Ovary (tissue), 3 donors: Measurements from ENCODE around the gene CHD1.

Experiments
- EP300 ChIP-seq: sonication (generic); formaldehyde crosslinking; IDR thresholded peaks from one replicate; pipeline ENCODE4 v1.6.1; 2017; ENCODE audit warnings: antibody characterized with exemption
- POLR2A ChIP-seq: fragments of 450-650 bp; IDR thresholded peaks from one replicate; pipeline ENCODE4 v1.6.1; 2017; ENCODE audit warnings: antibody characterized with exemption, mild to moderate bottlenecking, moderate library complexity
- TF ChIP-seq, protein P1 (sequence below), 3 donors: fragments of 450-650 bp in 2 of 3; fragments of 200-600 bp in 1 of 3; IDR thresholded peaks; one replicate each; pipeline versions ENCODE4 v1.5.1 to v1.8.0; 2016 to 2022; ENCODE audit warnings: antibody characterized with exemption in 3 of 3, mild to moderate bottlenecking in 1 of 3
- donor health status: DM: no; HTN: no; CAD: no.

DNA sequence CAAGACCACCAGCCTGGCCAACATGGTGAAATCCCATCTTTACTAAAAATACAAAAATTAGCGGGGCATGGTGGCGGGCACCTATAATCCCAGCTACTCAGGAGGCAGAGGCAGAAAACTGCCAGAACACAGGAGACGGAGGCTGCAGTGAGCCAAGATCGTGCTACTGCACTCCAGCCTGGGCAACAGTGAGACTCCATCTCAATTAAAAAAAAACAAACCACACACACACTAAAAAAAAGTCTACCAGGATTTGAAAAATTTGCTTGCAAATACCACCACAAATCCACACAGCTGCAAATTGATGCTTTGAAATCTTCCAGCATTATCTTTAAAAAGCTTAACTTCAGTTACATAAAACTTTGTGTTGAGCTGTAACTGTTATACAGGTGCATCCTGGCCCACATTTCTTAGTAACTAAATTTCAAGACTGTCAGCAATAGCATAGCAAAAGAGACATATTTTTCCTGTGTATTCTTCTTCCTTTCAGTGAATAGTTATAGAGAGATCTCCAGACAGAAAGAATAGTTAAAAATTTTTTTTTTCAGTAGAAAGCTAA, 6.8 kb downstream of the CHD1 start:
- TF ChIP-seq POLR2A (no peak), EP300 (no peak)
- TF ChIP-seq, protein P1, sequence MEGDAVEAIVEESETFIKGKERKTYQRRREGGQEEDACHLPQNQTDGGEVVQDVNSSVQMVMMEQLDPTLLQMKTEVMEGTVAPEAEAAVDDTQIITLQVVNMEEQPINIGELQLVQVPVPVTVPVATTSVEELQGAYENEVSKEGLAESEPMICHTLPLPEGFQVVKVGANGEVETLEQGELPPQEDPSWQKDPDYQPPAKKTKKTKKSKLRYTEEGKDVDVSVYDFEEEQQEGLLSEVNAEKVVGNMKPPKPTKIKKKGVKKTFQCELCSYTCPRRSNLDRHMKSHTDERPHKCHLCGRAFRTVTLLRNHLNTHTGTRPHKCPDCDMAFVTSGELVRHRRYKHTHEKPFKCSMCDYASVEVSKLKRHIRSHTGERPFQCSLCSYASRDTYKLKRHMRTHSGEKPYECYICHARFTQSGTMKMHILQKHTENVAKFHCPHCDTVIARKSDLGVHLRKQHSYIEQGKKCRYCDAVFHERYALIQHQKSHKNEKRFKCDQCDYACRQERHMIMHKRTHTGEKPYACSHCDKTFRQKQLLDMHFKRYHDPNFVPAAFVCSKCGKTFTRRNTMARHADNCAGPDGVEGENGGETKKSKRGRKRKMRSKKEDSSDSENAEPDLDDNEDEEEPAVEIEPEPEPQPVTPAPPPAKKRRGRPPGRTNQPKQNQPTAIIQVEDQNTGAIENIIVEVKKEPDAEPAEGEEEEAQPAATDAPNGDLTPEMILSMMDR (IDR thresholded peaks at IDR 0.05) = no peak
